NT2/D1 (cell line): ENCODE data around the gene PGM2L1.
"Not testable (repeated sequence)": the region's sequence is repeated elsewhere in the genome, so short reads cannot be mapped to it uniquely, and the experiment has no call there.

Experiments
- SUZ12 ChIP-seq: IDR thresholded peaks from 2 replicates; pipeline ENCODE4 v1.6.1; 2011; ENCODE audit not compliant: insufficient read length, insufficient read depth; ENCODE audit errors: extremely low read depth
- YY1 ChIP-seq: IDR thresholded peaks from 2 replicates; pipeline ENCODE4 v1.6.1; 2011; ENCODE audit not compliant: insufficient read length, insufficient read depth
- ZNF274 ChIP-seq: IDR thresholded peaks from 2 replicates; pipeline ENCODE4 v1.6.1; 2011; ENCODE audit warnings: mild to moderate bottlenecking, low read depth, low read length

GRCh38 chr11:74365805-74366204 lies 32.4 kb downstream of the PGM2L1 start:
- not testable (repeated sequence) for TF ChIP-seq ZNF274, YY1, SUZ12
